H1 (cell line): ENCODE measurements around the gene DICER1.

ENCODE experiments used
- EZH2 ChIP-seq: fragments of 200-600 bp; sonication (generic); IDR thresholded peaks from 2 replicates; pipeline ENCODE4 v1.7.1; 2012; ENCODE audit warnings: low read depth, mild to moderate bottlenecking, moderate library complexity, low read length, inconsistent platforms; ENCODE audit not compliant: severe bottlenecking
- POLR2A ChIP-seq, 2 experiments: IDR thresholded peaks; 1 replicate in 1 of 2; 2 replicates in 1 of 2; pipeline ENCODE4 v1.6.1; 2011; ENCODE audit warnings: low read depth in 2 of 2, low read length in 2 of 2, mild to moderate bottlenecking in 2 of 2; ENCODE audit errors: control extremely low read depth in 1 of 2
- POLR2AphosphoS5 ChIP-seq: IDR thresholded peaks from 2 replicates; pipeline ENCODE4 v1.6.1; 2011; ENCODE audit warnings: low read depth, low read length
- RBBP5 ChIP-seq: IDR thresholded peaks from 2 replicates; pipeline ENCODE4 v1.7.1; 2012; ENCODE audit warnings: low read depth, mild to moderate bottlenecking, inconsistent platforms, low read length, moderate library complexity, borderline replicate concordance
- YY1 ChIP-seq: IDR thresholded peaks from 2 replicates; pipeline ENCODE4 v1.6.1; 2011; ENCODE audit warnings: low read depth, mild to moderate bottlenecking, low read length
- TF ChIP-seq, protein P1 (sequence below), 3 experiments: IDR thresholded peaks; 1 replicate in 2 of 3; 2 replicates in 1 of 3; pipeline versions ENCODE4 v1.5.1 to v1.6.1; 2011; ENCODE audit warnings: low read length in 3 of 3, mild to moderate bottlenecking in 3 of 3, inconsistent platforms in 2 of 3, low read depth in 1 of 3, moderate library complexity in 1 of 3; ENCODE audit not compliant: insufficient read depth in 1 of 3; ENCODE audit errors: control extremely low read depth in 1 of 3
- TF ChIP-seq, protein P2 (sequence below): IDR thresholded peaks from 2 replicates; pipeline ENCODE4 v1.6.1; 2012; ENCODE audit warnings: inconsistent platforms
- TF ChIP-seq, protein P3 (sequence below): IDR thresholded peaks from 2 replicates; pipeline ENCODE4 v1.6.1; 2011; ENCODE audit warnings: low read length, improper control_type of control experiment

DNA sequence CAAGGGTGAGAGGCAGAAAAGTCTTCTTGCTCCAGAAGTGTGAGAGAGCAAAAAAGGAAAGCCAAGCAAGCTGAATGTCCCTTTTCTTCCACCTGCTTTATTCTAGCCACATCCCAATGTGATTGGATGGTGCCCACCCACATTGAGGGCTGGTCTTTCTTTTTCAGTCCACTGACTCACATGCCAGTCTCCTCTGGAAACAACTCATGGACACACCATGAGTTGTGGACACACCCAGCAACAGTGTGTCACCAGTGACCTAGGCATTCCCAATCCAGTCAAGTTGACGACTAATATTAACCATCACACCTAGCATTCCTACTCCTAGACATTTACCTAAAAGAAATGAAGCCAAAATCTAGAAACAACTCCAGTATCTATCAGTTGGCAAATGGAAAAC is 7.2 kb upstream of the DICER1 start:
- TF ChIP-seq, protein P1, sequence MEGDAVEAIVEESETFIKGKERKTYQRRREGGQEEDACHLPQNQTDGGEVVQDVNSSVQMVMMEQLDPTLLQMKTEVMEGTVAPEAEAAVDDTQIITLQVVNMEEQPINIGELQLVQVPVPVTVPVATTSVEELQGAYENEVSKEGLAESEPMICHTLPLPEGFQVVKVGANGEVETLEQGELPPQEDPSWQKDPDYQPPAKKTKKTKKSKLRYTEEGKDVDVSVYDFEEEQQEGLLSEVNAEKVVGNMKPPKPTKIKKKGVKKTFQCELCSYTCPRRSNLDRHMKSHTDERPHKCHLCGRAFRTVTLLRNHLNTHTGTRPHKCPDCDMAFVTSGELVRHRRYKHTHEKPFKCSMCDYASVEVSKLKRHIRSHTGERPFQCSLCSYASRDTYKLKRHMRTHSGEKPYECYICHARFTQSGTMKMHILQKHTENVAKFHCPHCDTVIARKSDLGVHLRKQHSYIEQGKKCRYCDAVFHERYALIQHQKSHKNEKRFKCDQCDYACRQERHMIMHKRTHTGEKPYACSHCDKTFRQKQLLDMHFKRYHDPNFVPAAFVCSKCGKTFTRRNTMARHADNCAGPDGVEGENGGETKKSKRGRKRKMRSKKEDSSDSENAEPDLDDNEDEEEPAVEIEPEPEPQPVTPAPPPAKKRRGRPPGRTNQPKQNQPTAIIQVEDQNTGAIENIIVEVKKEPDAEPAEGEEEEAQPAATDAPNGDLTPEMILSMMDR (IDR thresholded peaks at IDR 0.05; ENCODE audit: control extremely low read depth in 1 of 3, insufficient read depth in 1 of 3, low read depth in 1 of 3, low read length in 3 of 3): no peak
- no peak for TF ChIP-seq POLR2A (IDR thresholded peaks at IDR 0.05; ENCODE audit: control extremely low read depth in 1 of 2, low read depth in 2 of 2, low read length in 2 of 2)
- no peak for TF ChIP-seq RBBP5
- TF ChIP-seq YY1: no peak
- no peak for TF ChIP-seq POLR2AphosphoS5
- TF ChIP-seq, protein P2, sequence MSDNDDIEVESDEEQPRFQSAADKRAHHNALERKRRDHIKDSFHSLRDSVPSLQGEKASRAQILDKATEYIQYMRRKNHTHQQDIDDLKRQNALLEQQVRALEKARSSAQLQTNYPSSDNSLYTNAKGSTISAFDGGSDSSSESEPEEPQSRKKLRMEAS: no peak
- TF ChIP-seq, protein P3, sequence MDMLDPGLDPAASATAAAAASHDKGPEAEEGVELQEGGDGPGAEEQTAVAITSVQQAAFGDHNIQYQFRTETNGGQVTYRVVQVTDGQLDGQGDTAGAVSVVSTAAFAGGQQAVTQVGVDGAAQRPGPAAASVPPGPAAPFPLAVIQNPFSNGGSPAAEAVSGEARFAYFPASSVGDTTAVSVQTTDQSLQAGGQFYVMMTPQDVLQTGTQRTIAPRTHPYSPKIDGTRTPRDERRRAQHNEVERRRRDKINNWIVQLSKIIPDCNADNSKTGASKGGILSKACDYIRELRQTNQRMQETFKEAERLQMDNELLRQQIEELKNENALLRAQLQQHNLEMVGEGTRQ: no peak
- TF ChIP-seq EZH2: no peak
